ENCODE data around the gene GSTA2. TPM values are rescaled to one million over a fixed set of nuclear protein-coding genes. Genes with fewer than 3 reads are reported as not detected.

The GSTA2 gene
- total and polyA plus RNA-seq, 2 of the 13 experiments (the other 11 are each of a cell fraction or from before 2014, with no cell fraction given) = 0.75 to 13.7 TPM

GRCh38 chr6:52801188-52801841, 38.0 kb upstream of the GSTA2 start (continued):
- TF ChIP-seq TARDBP (CRISPR knock-in tag; IDR thresholded peaks at IDR 0.05) (0 out of 2 replicates have a peak, but pooled peaks have one; percentile 44), ZFP90 (CRISPR knock-in tag; IDR thresholded peaks at IDR 0.05; ENCODE audit: borderline replicate concordance) (0 out of 2 replicates have a peak, but pooled peaks have one; percentile 54), ZNF230 (CRISPR knock-in tag; IDR thresholded peaks at IDR 0.05) (no peak), SNAI1 (CRISPR knock-in tag; IDR thresholded peaks at IDR 0.05; ENCODE audit: borderline replicate concordance) (no peak), ZNF513 (CRISPR knock-in tag; conservative IDR thresholded peaks at IDR 0.05) (no peak), RFX3 (CRISPR knock-in tag; IDR thresholded peaks at IDR 0.05) (no peak), FOXK2 (IDR thresholded peaks at IDR 0.05) (no peak), ZNF251 (CRISPR knock-in tag; IDR thresholded peaks at IDR 0.05) (no peak), ZNF788 (CRISPR knock-in tag; IDR thresholded peaks at IDR 0.05; ENCODE audit: borderline replicate concordance) (no peak), JUNB (CRISPR knock-in tag; IDR thresholded peaks at IDR 0.05; ENCODE audit: borderline replicate concordance) (no peak), RAD51 (IDR thresholded peaks at IDR 0.05; ENCODE audit: borderline replicate concordance) (no peak), RERE (CRISPR knock-in tag; IDR thresholded peaks at IDR 0.05; ENCODE audit: low read depth) (no peak), ATF2 (CRISPR knock-in tag; IDR thresholded peaks at IDR 0.05) (no peak; the same call in 1 of the 2 replicates), UBTF (CRISPR knock-in tag; IDR thresholded peaks at IDR 0.05) (no peak), NBN (conservative IDR thresholded peaks at IDR 0.05) (no peak), ONECUT2 (CRISPR knock-in tag; IDR thresholded peaks at IDR 0.05) (peak; percentile 91), STAG1 (CRISPR knock-in tag; IDR thresholded peaks at IDR 0.05) (peak; percentile 14; the same call in 1 of the 2 replicates), IRX3 (CRISPR knock-in tag; IDR thresholded peaks at IDR 0.05; ENCODE audit: borderline replicate concordance, low read depth) (no peak), MTF2 (CRISPR knock-in tag; IDR thresholded peaks at IDR 0.05; ENCODE audit: borderline replicate concordance) (no peak)
